ENCODE data around the gene LTV1.

DNA sequence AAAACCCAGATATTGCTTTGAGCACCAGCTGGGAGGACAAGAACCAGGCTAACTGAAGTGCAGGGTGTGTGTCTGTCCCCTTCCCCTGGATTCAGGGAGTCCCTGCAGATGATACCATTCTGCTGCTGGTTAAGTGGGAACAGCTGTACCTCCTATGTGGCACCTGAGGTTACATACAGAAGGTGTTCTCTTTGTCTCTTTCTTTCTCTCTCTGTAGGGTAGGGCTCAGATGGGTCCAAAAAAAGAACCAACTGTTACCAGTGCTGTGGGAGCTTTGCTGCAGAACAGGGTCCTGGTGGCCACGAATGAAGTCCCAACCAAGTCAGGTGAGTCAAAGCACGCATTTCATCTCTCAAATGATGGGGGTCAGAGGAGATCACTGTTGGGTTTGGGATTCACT lies 59.7 kb downstream of the LTV1 start:
- TF ChIP-seq CTCF (IDR thresholded peaks at IDR 0.05; ENCODE audit: insufficient read depth, low read length, poor library complexity, severe bottlenecking) (no peak), EZH2phosphoT487 (conservative IDR thresholded peaks at IDR 0.05; ENCODE audit: low read length) (no peak)

Data from SU-DHL-6 (cell line).